GM18861 (cell line): ENCODE measurements around the gene TBC1D1.

ENCODE experiments used
- ATAC-seq: cut with Tn5 transposase; IDR thresholded peaks from one replicate; pipeline ENCODE4 v1.9.1; 2021; ENCODE audit not compliant: unreplicated experiment

Gene TBC1D1

GRCh38 chr4:38075370-38076152 lies 184.7 kb downstream of the TBC1D1 start:
- ATAC-seq, result no peak

- no peak for ATAC-seq
These were observed 185.3 kb downstream of the TBC1D1 start for GRCh38 chr4:38076153-38076669.

GRCh38 chr4:38077791-38078489 lies 187.1 kb downstream of the TBC1D1 start:
- no peak for ATAC-seq

- ATAC-seq, result no peak
These were observed 187.9 kb downstream of the TBC1D1 start for GRCh38 chr4:38078590-38079421.

GRCh38 chr4:38080061-38080974 lies 189.4 kb downstream of the TBC1D1 start:
- no peak for ATAC-seq

GRCh38 chr4:38082021-38082420 lies 191.1 kb downstream of the TBC1D1 start:
- ATAC-seq, result no peak

GRCh38 chr4:38082424-38083385 lies 191.8 kb downstream of the TBC1D1 start:
- ATAC-seq, result no peak

- ATAC-seq, result no peak
These were observed 194.2 kb downstream of the TBC1D1 start for GRCh38 chr4:38084877-38085711.

- ATAC-seq, result no peak
These were observed 194.9 kb downstream of the TBC1D1 start for GRCh38 chr4:38085751-38086150.

- no peak for ATAC-seq
These were observed 195.4 kb downstream of the TBC1D1 start for GRCh38 chr4:38086151-38086848.

GRCh38 chr4:38086849-38087226 lies 196.0 kb downstream of the TBC1D1 start:
- ATAC-seq, result no peak

GRCh38 chr4:38088321-38088720 lies 197.4 kb downstream of the TBC1D1 start:
- ATAC-seq, result no peak

- no peak for ATAC-seq
These were observed 199.1 kb downstream of the TBC1D1 start for GRCh38 chr4:38089961-38090360.

GRCh38 chr4:38090455-38091246 lies 199.8 kb downstream of the TBC1D1 start:
- ATAC-seq, result no peak

- ATAC-seq, result no peak
These were observed 200.8 kb downstream of the TBC1D1 start for GRCh38 chr4:38091636-38092035.

GRCh38 chr4:38092701-38093100 lies 201.8 kb downstream of the TBC1D1 start:
- ATAC-seq, result no peak

- no peak for ATAC-seq
These were observed 203.5 kb downstream of the TBC1D1 start for GRCh38 chr4:38094419-38094818.
